SU-DHL-6 (cell line): ENCODE measurements around the gene RUFY3.

Experiments used
- CTCF ChIP-seq: fragments of 200-600 bp; sonication (generic); IDR thresholded peaks from one replicate; pipeline ENCODE4 v1.5.1; 2017; ENCODE audit warnings: antibody characterized with exemption, mild to moderate bottlenecking, low read length, moderate library complexity; ENCODE audit not compliant: insufficient read depth, poor library complexity, severe bottlenecking
- EZH2phosphoT487 ChIP-seq: fragments of 200-600 bp; sonication (generic), shearing (Covaris generic); conservative IDR thresholded peaks from 2 replicates; pipeline ENCODE4 v1.6.1; 2018; ENCODE audit warnings: mild to moderate bottlenecking, antibody characterized with exemption, low read length, moderate library complexity, mixed read lengths

- TF ChIP-seq EZH2phosphoT487: no peak
- no peak for TF ChIP-seq CTCF
These were observed 93.6 kb downstream of the RUFY3 start for GRCh38 chr4:70815370-70815769.
